CD14-positive monocyte (primary cell): ENCODE results near the gene LMTK2. TPM values are rescaled to one million over a fixed set of nuclear protein-coding genes. Genes with fewer than 3 reads are reported as not detected.
A peak's percentile ranks its signal among the peaks of the same experiment; 100 is the strongest.

ENCODE experiments used
- DNase-seq, 3 donors: peaks; one replicate each; pipeline ENCODE4 v3.0.0-alpha.2; 2011 to 2022
- H2AFZ ChIP-seq: 2 replicates; pipeline ENCODE4 v1.6.0; 2012; ENCODE audit warnings: mild to moderate bottlenecking, low read depth, low read length, inconsistent platforms; ENCODE audit not compliant: insufficient read depth, poor library complexity, severe bottlenecking
- H3K27ac ChIP-seq, 2 donors: 1 replicate in 1 of 2; 2 replicates in 1 of 2; pipeline ENCODE4 v1.5.1; 2012 to 2013; ENCODE audit warnings: low read length in 2 of 2, control low read depth in 1 of 2, inconsistent platforms in 1 of 2, low read depth in 1 of 2, mild to moderate bottlenecking in 1 of 2
- H3K27me3 ChIP-seq, 2 donors: one replicate each; pipeline versions ENCODE4 v1.6.0 to v1.6.1; 2011 to 2013; ENCODE audit warnings: low read length in 2 of 2; ENCODE audit not compliant: control insufficient read depth in 2 of 2, insufficient read depth in 2 of 2
- H3K36me3 ChIP-seq, 2 donors: replicated peaks in 1 of 2; 1 replicate in 1 of 2; 2 replicates in 1 of 2; pipeline versions ENCODE4 v1.5.1 to v1.6.1; 2012 to 2013; ENCODE audit warnings: low read length in 2 of 2, control low read depth in 1 of 2, inconsistent platforms in 1 of 2, mild to moderate bottlenecking in 1 of 2; ENCODE audit not compliant: insufficient read depth in 2 of 2, control insufficient read depth in 1 of 2
- H3K4me1 ChIP-seq, 2 donors: 1 replicate in 1 of 2; 2 replicates in 1 of 2; pipeline versions ENCODE4 v1.5.1 to v1.6.1; 2012 to 2013; ENCODE audit warnings: low read length in 2 of 2, control low read depth in 1 of 2, inconsistent platforms in 1 of 2, mild to moderate bottlenecking in 1 of 2, moderate library complexity in 1 of 2; ENCODE audit not compliant: insufficient read depth in 2 of 2, control insufficient read depth in 1 of 2
- H3K4me2 ChIP-seq: replicated peaks from 2 replicates; pipeline ENCODE3; 2012; ENCODE audit warnings: low read length, moderate library complexity, mild to moderate bottlenecking; ENCODE audit not compliant: poor library complexity, severe bottlenecking; ENCODE audit errors: extremely low read depth
- H3K4me3 ChIP-seq, 3 experiments: fragments of 200-600 bp in 1 of 3; sonication (generic) in 1 of 3; replicated peaks in 1 of 3; 1 replicate in 2 of 3; 2 replicates in 1 of 3; pipeline ENCODE4 v1.5.1; 2011 to 2013; ENCODE audit warnings: low read length in 3 of 3, mild to moderate bottlenecking in 3 of 3, control low read depth in 2 of 3, low read depth in 2 of 3, inconsistent platforms in 1 of 3, moderate library complexity in 1 of 3
- H3K79me2 ChIP-seq: 2 replicates; pipeline ENCODE4 v1.6.0; 2012; ENCODE audit warnings: mild to moderate bottlenecking, control low read depth, inconsistent platforms, low read length, moderate library complexity; ENCODE audit not compliant: insufficient read depth
- H3K9ac ChIP-seq: 2 replicates; pipeline ENCODE4 v1.6.0; 2017; ENCODE audit warnings: low read length, mild to moderate bottlenecking; ENCODE audit not compliant: insufficient read depth, poor library complexity, severe bottlenecking
- H3K9me3 ChIP-seq, 2 donors: replicated peaks in 1 of 2; 1 replicate in 1 of 2; 2 replicates in 1 of 2; pipeline versions ENCODE4 v1.5.1 to v1.6.1; 2012 to 2013; ENCODE audit warnings: low read length in 2 of 2, control low read depth in 1 of 2; ENCODE audit not compliant: control insufficient read depth in 1 of 2, insufficient read depth in 1 of 2
- H4K20me1 ChIP-seq: 2 replicates; pipeline ENCODE4 v1.6.0; 2012; ENCODE audit warnings: mild to moderate bottlenecking, low read length, control low read depth, moderate library complexity; ENCODE audit not compliant: insufficient read depth
- H3K27ac Mint-ChIP-seq, 7 donors: one replicate each; pipeline ENCODE4 v1.8.0; 2020; ENCODE audit warnings: mild to moderate bottlenecking in 7 of 7, mixed read lengths in 7 of 7, moderate library complexity in 6 of 7, inconsistent platforms in 2 of 7
- H3K27me3 Mint-ChIP-seq, 3 donors: one replicate each; pipeline ENCODE4 v1.8.0; 2021 to 2022; ENCODE audit warnings: low read depth in 3 of 3, mild to moderate bottlenecking in 3 of 3, mixed read lengths in 3 of 3, moderate library complexity in 3 of 3, inconsistent platforms in 1 of 3
- H3K36me3 Mint-ChIP-seq, 2 donors: one replicate each; pipeline ENCODE4 v1.8.0; 2020; ENCODE audit warnings: mixed read lengths in 2 of 2, inconsistent platforms in 1 of 2, mild to moderate bottlenecking in 1 of 2
- H3K4me1 Mint-ChIP-seq: one replicate; pipeline ENCODE4 v1.8.0; 2020; ENCODE audit warnings: mild to moderate bottlenecking, mixed read lengths
- H3K4me3 Mint-ChIP-seq, 2 donors: one replicate each; pipeline ENCODE4 v1.8.0; 2020; ENCODE audit warnings: mild to moderate bottlenecking in 2 of 2, mixed read lengths in 2 of 2, moderate library complexity in 1 of 2
- H3K9me3 Mint-ChIP-seq, 7 donors: one replicate each; pipeline ENCODE4 v1.8.0; 2020 to 2022; ENCODE audit warnings: mixed read lengths in 7 of 7, mild to moderate bottlenecking in 6 of 7, moderate library complexity in 6 of 7, inconsistent platforms in 2 of 7
- whole genome bisulfite sequencing: methylation state at CpG from one replicate; pipeline ENCODE4 v1.1.5; 2013; ENCODE audit warnings: missing lambda C conversion rate; ENCODE audit not compliant: insufficient coverage; 5-methylcytosine and 5-hydroxymethylcytosine counted together
- intact Hi-C, 2 donors: fragments of 100-400 bp; cut with micrococcal nuclease; formaldehyde crosslinking; loops; one replicate each; pipeline versions ENCODE4 v1.15.0 to v1.15.1; 2023
- polyA plus RNA-seq, 3 donors: library from polyadenylated mRNA; depleted of rRNA in 1 of 3; unstranded in 2 of 3; stranded (reverse) in 1 of 3; fragments of 300-500 nt in 2 of 3; fragments of >200 nt in 1 of 3; fragmentation: Illumina TruSeq in 2 of 3; gene quantifications; 1 replicate in 2 of 3; 2 replicates in 1 of 3; pipeline ENCODE4 v1.2.3, GENCODE V29; 2012 to 2021
- TF ChIP-seq, protein P1 (sequence below): fragments of 200-600 bp; IDR thresholded peaks from one replicate; pipeline ENCODE4 v1.8.0; 2022; ENCODE audit warnings: antibody characterized with exemption, mild to moderate bottlenecking

The LMTK2 gene
- polyA plus RNA-seq, 3 donors, result 1.7 to 9.2 (median 1.8) TPM

DNA sequence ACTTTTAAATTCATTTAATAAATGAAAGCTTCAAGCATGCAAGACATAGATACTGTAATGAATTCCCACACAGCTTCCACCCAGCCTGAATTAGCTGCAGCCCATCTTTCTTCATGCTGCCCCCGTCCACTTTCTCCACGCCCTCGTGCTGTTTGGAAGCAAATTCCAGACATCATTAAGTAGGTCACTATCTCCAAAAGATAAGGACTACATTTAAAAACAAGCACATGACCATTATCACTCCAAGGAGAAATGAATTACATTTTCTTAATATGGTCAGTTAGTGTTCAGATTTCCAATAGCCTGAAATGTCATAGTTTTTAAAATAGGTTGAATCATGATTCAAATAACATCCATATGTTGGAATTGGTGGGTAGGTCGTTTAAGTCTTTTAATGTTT lies 24.3 kb downstream of the LMTK2 start:
- no peaks in the 10 kb centered on the region for H3K9me3 ChIP-seq
- peaks cover 10% of the 10 kb centered on the region for H3K79me2 ChIP-seq
- intact Hi-C loops, result loop anchor here in 1 of 2 donors (5.0 to 10.0 kb wide), 2 partner anchors 124 to 151 kb away; partner anchors contain the start of genes BRI3 and TECPR1
- H3K36me3 ChIP-seq, result no peaks in the 10 kb centered on the region
- H3K4me3 ChIP-seq, result peak overlapping the region in 1 of 3 experiments; percentile 71
- peaks cover 65 to 72% of the 10 kb centered on the region in 2 donors for H3K4me1 ChIP-seq
- H4K20me1 ChIP-seq, result peaks cover 92% of the 10 kb centered on the region
- Mint-ChIP-seq H3K36me3 (peaks cover 33 to 41% of the 10 kb centered on the region in 2 donors), H3K27me3 (peaks cover 38 to 56% (median 56%) of the 10 kb centered on the region in 3 donors), H3K27ac (peak overlapping the region; percentile 81 to 100 (median 99)), H3K4me1 (peaks cover 68% of the 10 kb centered on the region), H3K4me3 (peak overlapping the region; percentile 21 to 75), H3K9me3 (peaks cover 0 to 12% (median 3%) of the 10 kb centered on the region in 7 donors)
- DNase-seq, result no peak
- peaks cover 36 to 53% of the 10 kb centered on the region in 2 donors for H3K27me3 ChIP-seq
- TF ChIP-seq, protein P1, sequence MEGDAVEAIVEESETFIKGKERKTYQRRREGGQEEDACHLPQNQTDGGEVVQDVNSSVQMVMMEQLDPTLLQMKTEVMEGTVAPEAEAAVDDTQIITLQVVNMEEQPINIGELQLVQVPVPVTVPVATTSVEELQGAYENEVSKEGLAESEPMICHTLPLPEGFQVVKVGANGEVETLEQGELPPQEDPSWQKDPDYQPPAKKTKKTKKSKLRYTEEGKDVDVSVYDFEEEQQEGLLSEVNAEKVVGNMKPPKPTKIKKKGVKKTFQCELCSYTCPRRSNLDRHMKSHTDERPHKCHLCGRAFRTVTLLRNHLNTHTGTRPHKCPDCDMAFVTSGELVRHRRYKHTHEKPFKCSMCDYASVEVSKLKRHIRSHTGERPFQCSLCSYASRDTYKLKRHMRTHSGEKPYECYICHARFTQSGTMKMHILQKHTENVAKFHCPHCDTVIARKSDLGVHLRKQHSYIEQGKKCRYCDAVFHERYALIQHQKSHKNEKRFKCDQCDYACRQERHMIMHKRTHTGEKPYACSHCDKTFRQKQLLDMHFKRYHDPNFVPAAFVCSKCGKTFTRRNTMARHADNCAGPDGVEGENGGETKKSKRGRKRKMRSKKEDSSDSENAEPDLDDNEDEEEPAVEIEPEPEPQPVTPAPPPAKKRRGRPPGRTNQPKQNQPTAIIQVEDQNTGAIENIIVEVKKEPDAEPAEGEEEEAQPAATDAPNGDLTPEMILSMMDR, result no peak
- no peak overlapping the region for H2AFZ ChIP-seq
- 100% methylated on average over 3 of the region's 4 CpGs for WGBS
- H3K9ac ChIP-seq, result no peak overlapping the region
- H3K27ac ChIP-seq, result no peak overlapping the region
- H3K4me2 ChIP-seq, result peak overlapping the region; percentile 81

DNA sequence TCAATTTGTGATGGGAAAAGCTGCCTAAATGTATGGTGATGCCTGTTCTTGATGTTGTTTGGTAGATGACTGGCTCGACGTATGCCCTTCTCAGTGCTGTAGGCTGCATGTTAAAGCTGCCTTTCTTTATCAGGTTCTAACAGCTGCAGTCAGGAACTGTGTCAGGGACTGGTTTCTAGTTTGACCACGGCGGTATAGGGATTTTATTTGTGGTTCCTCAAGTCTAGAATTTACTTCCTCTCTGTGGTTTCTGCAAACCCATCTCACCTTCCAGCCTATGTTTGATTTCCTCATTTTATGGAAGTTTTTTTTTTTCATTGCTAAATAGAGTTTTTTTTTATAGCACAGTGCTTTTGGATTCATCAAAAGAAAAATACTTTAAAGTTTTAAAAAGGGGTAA lies 26.5 kb downstream of the LMTK2 start:
- WGBS, result 0% methylated on average over 2 of the region's 4 CpGs

More for the DNA sequence above, 26.5 kb downstream of the LMTK2 start:
- Mint-ChIP-seq H3K36me3 (peaks cover 33 to 43% of the 10 kb centered on the region in 2 donors), H3K4me3 (peak overlapping the region; percentile 39 to 90), H3K27ac (peak overlapping the region; percentile 96 to 100 (median 99)), H3K9me3 (peaks cover 0 to 10% (median 3%) of the 10 kb centered on the region in 7 donors), H3K27me3 (peaks cover 27 to 48% (median 46%) of the 10 kb centered on the region in 3 donors), H3K4me1 (peaks cover 81% of the 10 kb centered on the region)
- H4K20me1 ChIP-seq, result peaks cover 90% of the 10 kb centered on the region
- TF ChIP-seq, protein P1, result no peak
- H3K27me3 ChIP-seq, result peaks cover 33 to 42% of the 10 kb centered on the region in 2 donors
- no peak overlapping the region for H2AFZ ChIP-seq
- H3K79me2 ChIP-seq, result peaks cover 4% of the 10 kb centered on the region
- DNase-seq, result peak; percentile 84 to 91 (median 90)
- H3K36me3 ChIP-seq, result no peaks in the 10 kb centered on the region
- no peaks in the 10 kb centered on the region for H3K9me3 ChIP-seq
- intact Hi-C loops, result loop anchor here in 1 of 2 donors (5.0 to 10.0 kb wide), 2 partner anchors 122 to 149 kb away; partner anchors contain the start of genes BRI3 and TECPR1
- H3K4me3 ChIP-seq, result peak overlapping the region; percentile 13 to 71 (median 23)
- H3K27ac ChIP-seq, result peak overlapping the region in 1 of 2 donors; percentile 90
- peaks cover 78 to 81% of the 10 kb centered on the region in 2 donors for H3K4me1 ChIP-seq
- H3K4me2 ChIP-seq, result peak overlapping the region; percentile 81
- H3K9ac ChIP-seq, result no peak overlapping the region
